H4 (cell line): Measurements from ENCODE around the gene BCL2L15. TPM values are rescaled to one million over a fixed set of nuclear protein-coding genes. Genes with fewer than 3 reads are reported as not detected.

ENCODE experiments used
- DNase-seq: peaks from one replicate; pipeline ENCODE4 v3.0.0-alpha.2; 2015; ENCODE audit warnings: low spot score
- total RNA-seq: library from RNA; depleted of rRNA; stranded (reverse); fragments of >200 nt; shearing (Covaris generic); gene quantifications from 2 replicates; pipeline ENCODE4 v1.2.3, GENCODE V29; 2014

Gene BCL2L15
- total RNA-seq, 1 experiment from 2014 or later: not detected

DNA sequence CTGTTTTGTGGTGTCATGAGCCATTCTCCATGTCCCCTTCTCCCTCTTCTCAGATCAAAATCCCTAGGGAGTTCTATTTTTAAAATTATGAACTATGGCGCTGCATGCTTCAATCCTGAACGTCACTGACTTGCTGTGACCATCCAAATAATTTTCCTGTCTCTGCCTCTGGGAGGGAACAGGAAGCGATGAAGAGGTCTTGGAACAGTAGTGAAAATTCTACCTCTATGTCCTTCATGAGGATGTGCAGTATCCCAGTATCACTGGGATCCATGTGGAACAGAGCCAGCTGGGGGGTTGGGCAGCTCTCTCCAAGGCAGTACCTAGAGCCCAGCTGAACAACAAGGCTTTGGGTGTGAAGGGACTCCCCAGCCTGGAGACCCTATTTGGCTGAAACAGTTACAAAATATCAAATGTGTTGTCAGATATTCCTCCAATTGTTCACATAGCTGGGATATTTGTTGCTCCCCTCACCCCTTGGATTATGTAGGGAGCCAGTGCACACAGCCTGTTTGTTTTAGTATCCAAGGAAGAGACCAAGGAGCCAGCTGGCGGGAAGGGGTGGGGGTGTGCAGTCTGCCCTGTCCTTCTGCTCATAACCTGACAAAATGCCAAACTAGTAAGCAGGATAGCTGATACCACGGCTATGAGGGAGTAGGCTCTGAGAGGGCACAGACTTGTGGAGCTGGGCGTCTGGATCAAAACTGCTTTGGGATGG, 25.4 kb upstream of the BCL2L15 start:
- DNase-seq: no peak

DNA sequence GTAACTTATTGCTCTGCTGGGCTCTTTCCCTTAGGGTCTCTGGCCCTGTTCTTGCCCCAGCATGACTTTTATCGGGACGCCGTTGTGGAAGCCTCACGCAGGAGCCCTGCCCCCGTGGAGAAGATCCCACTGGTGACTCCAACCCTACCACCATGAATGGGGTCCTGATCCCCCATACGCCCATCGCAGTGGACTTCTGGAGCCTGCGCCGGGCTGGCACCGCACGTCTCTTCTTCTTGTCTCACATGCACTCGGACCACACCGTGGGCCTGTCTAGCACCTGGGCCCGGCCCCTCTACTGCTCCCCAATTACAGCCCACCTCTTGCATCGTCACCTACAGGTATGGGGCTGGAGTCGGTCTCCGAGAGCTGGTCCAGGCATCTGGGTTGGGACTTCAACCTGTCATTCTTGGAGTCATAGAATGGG, 18.1 kb upstream of the BCL2L15 start:
- DNase-seq: no peak

DNA sequence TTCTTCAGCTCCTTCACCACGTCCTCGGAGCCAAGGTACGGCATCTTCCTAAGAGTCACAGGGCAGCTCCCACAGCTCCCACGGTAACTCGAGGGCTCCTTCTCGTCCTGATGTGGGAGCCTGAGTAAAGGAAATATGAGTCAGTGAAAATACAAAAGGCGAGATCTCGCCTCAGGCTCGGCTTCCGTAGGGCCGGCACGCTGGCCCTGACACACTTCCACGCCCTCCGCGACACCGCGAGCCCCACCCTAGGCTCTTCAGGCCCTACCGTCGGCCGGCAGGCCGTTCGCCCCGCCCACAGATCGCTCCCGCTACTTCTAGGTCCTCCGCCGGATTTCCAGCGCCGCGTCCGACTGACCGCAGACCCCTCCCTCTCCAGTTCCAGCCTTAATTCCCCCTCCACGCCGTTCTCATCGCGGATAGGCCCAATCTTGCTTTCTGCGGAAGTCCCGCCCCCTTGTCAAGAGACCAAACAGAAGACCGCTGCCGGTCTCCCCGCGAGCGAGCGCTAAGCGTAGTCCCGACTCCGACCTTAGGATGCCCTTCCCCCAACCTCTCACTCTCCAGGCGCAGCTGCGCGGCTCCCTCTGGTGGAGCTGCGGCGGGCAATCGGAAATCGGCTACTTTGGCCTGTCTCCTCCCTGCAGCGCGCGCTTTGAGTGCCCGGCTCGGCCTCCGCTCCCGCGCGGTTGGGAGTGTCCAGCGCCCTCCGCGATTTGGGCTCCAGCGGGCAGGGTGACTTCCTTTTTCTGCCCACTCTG, 17.5 kb upstream of the BCL2L15 start, which contains the start of the genes AP4B1 and DCLRE1B:
Gene AP4B1, minus strand, starts transcription at position 126 of the 761 bp plus-strand sequence. Its CDS starts 82 bp downstream, at position 44.
Gene DCLRE1B, plus strand, starts transcription at position 653 of the 761 bp plus-strand sequence. CDS start 261 bp downstream, outside the sequence.
- DNase-seq: peak; percentile 98

DNA sequence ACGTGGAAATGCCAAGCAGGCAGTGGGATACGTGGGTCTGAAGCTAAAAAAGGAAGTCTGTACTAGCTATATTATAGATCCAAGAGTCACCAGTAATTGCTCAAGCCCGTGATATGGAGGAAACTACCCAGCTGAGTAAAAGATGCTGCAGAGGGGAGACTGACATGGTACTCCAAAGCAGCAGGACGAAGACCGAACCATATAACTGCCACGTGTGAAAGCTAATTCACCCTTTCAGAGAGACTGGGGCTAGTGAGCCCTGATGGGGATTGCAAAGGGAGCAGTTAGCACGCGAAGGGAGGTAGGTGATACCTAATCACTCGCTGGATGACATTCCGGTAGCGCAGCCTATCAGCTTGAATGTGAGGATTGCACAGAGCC, 16.9 kb upstream of the BCL2L15 start:
- DNase-seq: no peak

DNA sequence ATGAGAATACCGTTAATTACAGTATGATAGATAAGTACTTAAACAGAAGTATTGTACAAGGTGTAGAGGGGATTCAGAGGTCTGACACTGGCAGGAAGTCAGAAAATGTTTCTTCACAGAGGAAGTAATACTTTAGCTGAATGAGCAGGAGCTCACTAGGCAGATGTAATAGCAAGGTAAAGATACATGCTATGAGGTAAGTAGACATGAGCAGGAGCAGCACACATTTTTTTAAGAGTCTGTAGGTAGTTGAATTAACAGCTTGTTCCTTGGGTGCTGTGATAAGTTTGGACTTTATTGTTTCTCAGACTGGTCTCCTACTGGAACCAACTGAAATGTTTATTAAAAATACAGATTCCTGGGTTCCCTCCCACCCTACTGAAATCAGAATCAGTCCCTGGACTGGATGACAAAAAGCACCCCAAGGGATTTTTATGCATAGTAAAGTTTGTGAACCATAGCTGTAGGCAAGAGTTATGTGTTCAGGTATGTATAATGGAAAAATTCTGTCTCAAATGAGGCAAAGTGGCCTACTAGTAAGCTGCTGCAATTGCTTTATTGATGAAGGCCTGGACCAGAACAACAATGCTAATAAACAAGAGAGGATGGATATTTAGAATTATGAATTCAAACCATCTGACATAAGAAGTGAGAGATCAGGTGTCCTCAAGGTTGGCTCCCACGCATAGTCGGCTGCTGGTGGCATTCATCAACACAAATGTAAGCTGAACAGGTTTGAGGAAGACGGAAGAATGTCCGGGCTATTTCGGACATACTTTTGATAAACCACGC, 16.3 kb upstream of the BCL2L15 start:
- DNase-seq: no peak

DNA sequence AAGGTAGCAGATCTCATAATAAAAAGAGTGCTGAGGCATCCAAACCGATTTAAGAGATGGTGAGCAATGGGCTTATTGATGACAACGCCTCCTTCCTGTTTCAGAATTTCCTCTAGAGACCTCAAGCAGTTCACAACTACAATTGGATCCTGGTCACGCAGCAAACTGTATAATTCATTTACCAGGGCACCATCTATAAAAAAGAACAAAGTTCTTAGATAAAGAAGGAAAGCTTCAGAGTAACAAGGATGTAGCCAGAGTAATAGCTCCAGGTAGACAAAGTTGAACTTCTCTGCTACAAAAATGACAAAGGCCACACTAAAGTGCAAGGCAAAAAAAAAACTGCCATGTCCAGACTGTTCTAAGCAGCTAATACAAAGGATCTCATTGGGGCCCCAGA, 13.8 kb upstream of the BCL2L15 start:
- DNase-seq: no peak

DNA sequence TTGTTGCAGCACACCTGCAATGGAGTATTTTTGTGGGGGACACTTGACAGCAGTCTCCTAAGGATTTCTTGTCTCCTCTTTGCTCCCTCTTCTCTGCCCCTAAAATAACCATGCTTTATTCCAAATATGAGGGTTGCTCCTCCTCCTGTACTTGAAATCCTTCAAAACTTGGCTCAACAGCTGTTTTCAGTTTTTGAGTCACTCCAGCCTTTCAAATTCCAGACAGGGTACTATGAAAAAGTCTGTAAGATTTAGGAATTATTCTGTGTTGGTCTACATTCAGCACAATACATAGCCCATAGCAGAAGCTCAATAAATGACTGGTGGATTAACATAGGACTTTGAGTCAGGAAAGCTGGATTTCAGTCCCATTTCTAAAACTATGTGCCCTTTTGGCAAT, 11.7 kb upstream of the BCL2L15 start:
- no peak for DNase-seq

DNA sequence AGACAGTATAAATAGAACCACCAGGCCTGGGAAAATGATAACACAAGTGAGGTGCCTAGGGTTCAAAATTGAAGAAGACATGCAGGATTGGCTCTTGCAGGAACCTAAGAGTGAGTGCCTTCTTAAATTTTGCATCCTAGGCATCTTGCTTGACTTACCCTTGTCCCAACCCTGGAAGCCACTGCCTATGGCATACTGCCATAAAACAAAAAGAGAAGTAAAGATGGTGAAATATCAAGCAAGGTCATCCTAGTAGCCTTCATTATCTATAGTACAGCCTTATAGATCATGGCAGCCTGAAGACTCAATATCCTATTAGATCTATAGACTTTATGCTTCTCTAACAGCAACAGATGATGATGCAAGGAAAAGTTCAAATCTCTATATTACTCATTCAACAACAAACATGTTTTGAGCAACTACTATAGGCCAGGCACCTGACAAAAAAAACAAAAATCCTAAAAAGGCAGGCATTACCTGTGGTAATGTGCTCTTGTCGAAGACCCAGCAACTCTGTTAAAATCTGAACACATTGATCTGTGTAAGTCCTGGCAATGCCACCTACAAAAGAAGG, 10.9 kb upstream of the BCL2L15 start:
- no peak for DNase-seq

DNA sequence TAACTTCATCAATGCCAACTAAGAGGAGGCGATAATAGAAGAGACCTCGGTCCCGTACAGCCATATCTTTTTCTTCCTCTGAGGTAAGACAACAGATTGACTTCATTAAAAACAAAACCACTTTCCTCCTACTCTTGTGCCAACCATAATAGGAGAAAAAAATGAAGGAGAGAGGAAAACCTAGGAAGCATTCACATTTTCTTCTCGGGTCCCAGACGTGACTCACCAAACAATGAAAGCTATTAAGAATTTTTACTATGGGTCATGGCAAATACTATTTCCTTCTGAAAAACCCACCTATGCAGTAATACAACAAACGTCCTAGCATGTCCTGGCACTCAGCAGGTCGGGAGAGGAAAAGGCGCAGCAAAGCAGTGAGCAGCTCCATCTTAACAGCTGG, 8.6 kb upstream of the BCL2L15 start:
- DNase-seq: no peak

DNA sequence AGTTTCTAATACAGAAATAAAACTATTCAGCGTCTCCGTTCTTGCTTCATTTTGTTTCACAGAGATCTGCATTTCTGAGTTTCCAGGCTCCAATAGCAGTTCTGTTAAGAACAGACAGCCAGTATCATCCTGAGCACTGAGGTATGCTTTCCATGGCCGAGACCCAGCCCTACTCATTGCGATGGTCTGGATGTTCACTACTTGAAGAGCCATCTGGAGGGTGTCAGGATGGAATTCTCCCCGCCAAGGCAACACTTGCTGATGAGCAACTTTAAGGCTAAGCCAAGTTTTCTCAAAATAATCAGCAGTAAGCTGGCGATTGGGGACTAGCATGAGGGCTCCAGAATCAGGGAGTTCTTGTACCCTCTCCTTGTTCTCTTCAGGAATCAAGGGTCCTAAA, 7.7 kb upstream of the BCL2L15 start:
- no peak for DNase-seq

DNA sequence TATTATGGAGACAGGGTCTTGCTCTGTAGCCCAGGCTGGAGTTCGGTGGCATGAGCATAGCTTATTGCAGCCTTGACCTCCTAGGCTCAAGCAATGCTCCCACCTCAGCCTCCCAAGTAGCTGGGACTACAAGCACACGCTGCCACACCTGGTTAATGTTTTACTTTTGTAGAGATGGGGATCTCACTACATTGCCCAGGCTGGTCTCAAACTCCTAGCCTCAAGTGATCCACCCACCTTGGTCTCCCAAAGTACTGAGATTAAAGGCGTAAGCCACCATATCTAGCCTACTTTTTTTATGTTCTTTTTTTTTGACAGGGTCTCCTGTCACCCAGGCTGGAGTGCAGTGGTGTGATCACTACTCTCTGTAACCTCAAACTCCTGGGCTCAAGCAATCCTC, 5.9 kb upstream of the BCL2L15 start:
- no peak for DNase-seq

DNA sequence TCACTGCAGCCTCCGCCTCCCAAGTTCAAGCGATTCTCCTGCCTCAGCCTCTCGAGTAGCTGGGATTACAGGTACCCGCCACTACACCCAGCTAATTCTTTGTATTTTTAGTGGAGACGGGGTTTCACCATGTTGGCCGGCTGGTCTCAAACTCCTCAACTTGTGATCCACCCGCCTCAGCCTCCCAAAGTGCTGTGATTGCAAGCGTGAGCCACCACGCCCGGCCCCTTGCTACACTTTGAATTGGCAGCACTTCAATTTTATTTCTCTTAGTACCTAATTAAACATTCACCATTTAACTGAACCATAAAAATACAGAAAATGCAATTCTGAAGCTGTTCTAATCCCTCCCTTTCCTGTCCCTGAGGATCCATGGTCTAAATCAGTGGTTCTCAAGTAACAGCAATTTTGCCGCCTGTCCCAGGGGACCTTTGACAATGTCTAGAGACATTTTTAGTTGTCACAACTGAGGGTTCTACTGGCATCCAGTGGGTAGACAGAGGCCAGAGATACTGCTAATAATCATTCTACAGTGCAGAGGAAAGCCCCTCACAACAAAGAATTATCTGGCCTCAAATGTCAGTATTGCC, 4.3 kb upstream of the BCL2L15 start:
- DNase-seq: no peak

DNA sequence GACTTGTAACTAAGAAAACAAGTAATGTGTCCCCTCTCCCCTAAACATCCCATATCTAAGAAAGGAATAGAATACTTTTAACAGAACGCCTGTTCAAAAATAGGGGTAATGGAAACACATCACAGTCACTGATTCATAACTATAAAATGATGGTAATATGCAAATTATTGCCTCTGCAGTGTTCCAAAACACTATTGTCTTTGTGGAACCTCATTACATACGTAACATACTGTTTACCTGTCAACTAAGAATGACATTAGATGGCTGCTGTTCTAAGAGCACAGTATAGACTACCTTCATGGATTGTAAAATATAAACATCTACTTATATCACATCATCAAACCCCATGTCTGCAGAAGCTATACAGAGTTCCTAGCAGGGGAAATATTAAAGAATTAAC, 3.4 kb upstream of the BCL2L15 start:
- no peak for DNase-seq

DNA sequence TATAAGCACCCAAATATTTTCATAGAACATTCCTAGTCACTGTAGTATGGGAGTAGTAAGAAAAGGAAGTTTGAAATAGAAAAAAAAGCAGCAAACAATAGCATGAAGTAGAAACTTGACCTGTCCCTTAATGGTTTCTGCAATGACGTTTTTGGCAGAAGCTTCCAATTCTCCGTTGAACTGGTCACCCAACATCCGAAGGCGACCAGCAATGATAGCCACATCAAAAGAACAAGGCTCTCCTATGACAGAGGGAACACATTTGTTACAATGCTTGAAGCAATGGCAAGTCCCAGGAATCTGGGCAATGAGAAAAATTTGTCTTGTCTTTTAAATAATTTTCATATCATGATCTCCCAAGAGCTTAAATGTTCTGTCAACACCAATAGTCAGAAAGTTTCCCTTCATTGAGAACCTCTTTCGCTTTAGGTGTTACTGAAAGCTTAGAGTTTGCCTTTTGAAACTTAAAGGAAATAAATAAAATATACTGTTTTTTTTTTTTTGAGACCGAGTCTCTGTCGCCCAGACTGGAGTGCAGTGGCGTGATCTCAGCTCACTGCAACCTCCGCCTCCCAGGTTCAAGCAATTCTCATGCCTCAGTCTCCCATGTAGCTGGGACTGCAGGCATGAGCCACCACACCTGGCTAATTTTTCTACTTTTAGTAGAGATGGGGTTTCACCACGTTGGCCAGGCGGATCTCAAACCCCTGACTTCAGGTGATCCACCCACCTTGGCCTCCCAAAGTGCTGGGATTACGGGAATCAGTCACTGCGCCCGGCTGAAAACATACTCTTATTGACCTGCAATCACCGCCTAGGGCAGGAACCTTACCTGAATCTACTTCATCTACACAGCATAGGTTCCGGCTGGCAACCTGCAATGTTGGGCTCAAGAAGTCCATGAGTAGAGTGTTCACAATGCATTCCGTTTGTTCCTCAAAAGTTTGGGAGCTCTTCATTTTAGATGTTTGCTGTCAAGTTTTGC, 672 bp downstream of the BCL2L15 start:
- DNase-seq: no peak

DNA sequence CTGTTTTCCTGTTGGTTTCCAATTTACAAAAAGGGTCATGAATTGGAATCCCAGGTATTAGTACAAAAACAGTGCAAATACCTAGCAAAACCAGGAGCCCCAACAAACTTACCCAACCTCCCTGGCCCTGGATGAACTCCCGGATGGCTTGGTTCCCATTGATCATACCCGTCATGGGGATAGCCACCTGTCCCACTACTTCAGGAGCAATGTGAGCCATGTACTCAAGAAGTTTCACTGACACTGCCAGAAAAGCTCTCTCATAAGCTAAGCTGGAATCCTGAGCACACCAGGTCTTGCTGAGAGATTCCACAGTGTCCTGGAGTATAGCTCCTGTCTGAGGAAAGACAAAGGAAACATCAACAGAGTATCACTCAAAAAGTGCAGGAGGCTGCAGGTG, 5.7 kb downstream of the BCL2L15 start:
- DNase-seq: no peak

DNA sequence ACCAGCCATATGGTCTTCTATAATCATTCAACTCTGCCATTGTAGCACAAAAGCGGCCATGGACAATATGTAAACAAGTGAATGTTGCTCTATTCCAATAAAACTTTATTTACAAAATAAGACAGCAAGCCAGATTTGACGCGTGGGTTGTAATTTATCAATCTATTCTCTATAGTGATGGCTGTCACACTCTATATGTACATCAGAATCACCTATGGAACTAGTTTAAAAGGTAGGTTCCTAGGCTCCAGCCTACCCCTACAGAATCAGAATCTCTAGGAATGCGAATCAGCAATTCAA, 7.7 kb downstream of the BCL2L15 start:
- DNase-seq: no peak

DNA sequence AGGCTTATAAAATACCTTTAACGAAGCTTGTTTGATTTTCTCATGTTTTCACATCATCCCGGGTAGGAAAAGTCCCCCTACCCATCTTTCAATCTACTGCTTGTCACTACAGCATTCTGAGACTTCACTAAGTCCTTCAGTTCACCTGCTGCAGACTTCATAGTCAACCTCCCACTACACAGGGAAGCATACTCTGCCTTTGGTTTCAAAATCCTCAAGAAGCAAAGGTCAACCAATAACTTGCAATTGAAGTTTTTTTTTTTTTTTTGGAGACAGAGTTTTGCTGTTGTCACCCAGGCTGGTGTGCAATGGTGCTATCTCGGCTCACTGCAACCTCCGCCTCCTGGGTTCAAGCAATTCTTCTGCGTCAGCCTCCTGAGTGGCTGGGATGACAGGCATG, 11.2 kb downstream of the BCL2L15 start:
- DNase-seq: no peak

DNA sequence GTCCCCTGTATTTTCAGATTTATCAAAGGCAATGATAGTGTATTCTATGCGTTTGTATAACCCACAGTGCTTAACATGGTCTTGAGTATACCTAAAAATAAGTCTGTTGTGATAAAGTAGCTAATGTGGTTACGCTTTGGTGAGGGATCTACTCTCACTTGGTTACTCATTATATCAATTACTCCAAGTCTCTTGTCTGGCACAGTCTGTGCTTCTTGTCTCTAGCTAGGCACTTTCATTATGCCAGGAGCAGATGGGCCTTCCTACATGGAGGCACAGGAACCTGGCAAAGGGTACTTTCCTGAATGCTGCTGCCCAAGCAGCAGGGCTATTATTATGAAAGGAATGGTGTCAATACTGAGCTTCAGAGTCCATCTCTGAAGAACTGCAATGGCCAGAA, 11.7 kb downstream of the BCL2L15 start:
- DNase-seq: no peak

DNA sequence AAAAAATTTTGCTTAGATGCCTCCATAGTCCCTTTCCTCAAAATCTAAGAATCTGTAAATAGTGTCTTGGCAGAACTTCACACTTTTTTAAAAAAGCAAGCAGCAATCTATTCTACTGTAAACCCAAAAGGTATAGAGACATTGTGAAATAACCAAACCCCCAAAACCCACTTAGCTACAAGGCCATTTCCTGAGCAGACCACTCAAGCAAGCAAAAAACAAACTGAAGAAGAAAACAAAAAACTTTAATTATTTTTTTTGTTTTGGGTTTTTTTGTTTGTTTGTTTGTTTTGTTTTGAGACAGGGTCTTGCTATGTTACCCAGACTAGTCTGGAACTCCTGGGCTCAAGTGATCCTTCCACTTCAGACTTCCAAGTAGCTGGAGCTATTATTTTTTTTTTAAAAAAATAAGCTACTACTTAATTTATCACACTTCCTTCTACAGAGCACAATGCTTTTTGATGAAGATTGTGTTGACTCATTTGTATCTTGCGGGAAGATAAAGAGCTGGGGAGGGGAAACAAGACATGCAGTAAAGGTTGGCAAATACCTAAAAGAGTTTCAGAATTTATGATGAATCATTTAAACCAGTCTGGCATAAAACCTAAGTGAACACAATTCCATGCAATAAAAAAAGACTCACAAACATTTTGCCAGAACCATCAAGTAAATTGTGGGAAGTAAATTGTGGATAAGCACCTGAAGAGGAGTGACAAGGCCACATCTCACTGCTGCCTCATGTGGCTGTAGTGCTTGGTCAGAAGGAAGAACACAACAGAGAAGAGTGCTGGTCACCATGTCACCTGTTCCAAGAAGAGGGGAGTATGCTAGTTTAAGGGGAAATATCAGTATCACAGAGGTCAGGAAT, 13.1 kb downstream of the BCL2L15 start:
- DNase-seq: peak; percentile 17
